HG03520 (cell line): ENCODE measurements around the gene WDR62.
A peak's percentile ranks its signal among the peaks of the same experiment; 100 is the strongest.
"Not testable (repeated sequence)": the region's sequence is repeated elsewhere in the genome, so short reads cannot be mapped to it uniquely, and the experiment has no call there.

Source experiments
- ATAC-seq: cut with Tn5 transposase; IDR thresholded peaks from one replicate; pipeline ENCODE4 v1.9.1; 2021; ENCODE audit warnings: mild to moderate bottlenecking, moderate library complexity; ENCODE audit not compliant: unreplicated experiment

WDR62 gene

DNA sequence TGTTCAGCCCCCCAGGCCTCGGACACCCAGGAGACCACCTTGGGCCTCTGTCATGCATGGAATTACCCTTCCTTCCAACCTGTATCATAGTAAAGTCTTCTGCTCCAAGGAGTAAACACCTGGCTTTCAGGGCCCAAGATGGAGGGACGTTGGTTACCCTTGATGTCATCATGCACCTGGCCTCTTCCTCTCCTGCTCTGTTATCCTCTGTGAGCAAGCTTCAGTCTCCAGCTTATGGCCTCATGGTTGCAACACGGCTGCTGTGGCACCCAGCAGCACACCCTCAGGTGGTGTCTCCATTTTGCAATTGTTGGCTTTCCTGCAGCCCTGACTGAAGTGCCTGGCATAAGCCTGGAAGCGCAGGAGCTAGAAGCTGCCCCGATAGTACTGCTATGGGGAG lies 52.3 kb downstream of the WDR62 start:
- no peak for ATAC-seq

DNA sequence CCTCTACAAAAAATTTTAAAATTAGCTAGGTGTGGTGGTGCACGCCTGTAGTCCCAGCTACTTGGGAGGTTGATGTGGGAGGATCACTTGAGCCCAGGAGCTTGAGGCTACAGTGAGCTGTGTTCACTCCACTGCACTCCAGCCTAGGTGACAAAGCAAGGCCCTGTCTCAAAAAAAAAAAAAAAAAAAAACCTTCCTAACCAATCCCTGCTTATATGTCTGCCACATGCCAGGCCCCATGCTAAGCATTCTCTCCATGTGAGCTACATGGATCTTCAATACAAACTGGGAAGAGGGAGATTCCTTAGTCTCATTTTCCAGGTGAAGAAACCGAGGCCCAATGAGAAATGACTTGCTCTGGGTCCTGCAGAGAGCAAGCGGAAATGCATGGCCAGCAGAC lies 54.0 kb downstream of the WDR62 start:
- no peak for ATAC-seq

GRCh38 chr19:36110487-36111199 lies 55.9 kb downstream of the WDR62 start, which contains the start of gene OVOL3:
Gene OVOL3, plus strand, starts transcription at chr19:36111143. Its CDS starts 60 bp downstream, at chr19:36111203.
- ATAC-seq: no peak

GRCh38 chr19:36111200-36111539 lies 56.5 kb downstream of the WDR62 start:
- no peak for ATAC-seq

DNA sequence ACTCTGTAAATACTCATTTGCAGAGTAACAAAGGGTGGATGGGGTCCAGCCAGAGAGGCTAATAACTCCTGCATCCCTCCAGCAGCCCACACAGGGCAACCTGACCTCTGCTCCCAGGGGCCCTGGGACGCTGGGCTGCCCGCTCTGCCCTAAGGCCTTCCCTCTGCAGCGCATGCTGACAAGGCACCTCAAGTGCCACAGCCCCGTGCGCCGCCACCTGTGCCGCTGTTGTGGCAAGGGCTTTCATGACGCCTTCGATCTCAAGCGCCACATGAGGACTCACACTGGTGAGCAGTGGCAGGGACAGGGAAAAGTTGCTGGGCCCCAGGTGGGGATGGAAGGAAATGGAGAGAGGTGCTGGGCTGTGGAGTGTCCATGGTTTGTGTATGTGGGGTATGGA lies 58.0 kb downstream of the WDR62 start:
- ATAC-seq: no peak

DNA sequence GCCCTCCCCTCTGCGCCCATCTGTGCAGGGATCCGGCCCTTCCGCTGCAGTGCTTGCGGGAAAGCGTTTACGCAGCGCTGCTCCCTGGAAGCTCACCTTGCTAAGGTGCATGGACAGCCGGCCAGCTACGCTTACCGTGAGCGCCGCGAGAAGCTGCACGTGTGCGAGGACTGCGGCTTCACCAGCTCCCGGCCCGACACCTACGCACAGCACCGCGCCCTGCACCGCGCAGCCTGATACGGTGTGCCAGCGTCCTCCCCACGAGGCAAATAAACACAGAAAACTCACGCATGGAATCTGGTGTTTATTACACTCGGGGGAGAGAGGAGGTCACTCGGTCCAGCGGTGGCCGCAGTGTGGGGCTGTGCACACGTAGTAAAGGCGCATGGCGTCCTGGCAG lies 58.7 kb downstream of the WDR62 start:
- ATAC-seq: no peak

DNA sequence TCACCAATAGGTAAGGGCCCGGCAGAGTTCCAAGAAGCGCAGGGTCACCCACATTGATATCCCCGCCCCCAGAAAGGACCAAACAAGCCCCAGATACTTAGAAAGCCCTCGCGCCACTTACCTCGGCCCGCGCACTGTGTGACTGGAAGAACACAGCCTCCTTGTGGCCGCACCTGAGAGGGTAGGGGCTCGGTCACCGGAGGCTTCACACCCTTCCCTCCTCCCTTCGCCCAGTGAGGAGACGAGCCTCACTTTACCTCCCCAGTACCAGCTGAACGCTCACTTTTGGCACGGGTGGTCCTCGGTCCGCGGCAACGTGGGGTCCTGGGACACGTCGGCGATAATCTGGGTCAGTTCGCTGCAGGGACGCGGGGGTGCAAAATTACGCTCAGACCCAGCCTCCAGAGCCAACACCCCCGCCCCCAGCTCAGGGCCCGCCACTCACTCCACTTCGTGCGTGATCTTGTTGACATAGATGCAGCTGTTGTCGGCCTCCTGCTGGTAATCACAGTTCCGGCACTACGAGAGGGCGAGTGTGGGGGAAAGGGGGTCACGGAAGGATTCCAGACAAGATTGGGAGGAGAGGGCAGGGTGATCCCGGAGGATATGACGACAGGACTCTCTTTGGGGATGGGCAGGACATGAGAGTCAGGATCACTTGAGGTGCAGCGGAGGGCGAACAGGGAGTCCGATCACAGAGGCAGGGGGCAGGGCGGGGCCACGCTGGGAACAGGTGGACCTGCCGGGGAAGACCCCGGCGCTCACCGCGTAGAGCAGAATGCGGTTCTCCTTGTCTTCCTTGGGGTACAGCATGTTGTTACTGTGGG lies 59.4 kb downstream of the WDR62 start:
- no peak for ATAC-seq

- ATAC-seq: peak; percentile 76
These were observed 60.2 kb downstream of the WDR62 start, which contains the start of gene POLR2I for GRCh38 chr19:36114721-36115452. Gene POLR2I, minus strand, starts transcription at chr19:36114875. Its CDS starts 19 bp downstream, at chr19:36114856.

DNA sequence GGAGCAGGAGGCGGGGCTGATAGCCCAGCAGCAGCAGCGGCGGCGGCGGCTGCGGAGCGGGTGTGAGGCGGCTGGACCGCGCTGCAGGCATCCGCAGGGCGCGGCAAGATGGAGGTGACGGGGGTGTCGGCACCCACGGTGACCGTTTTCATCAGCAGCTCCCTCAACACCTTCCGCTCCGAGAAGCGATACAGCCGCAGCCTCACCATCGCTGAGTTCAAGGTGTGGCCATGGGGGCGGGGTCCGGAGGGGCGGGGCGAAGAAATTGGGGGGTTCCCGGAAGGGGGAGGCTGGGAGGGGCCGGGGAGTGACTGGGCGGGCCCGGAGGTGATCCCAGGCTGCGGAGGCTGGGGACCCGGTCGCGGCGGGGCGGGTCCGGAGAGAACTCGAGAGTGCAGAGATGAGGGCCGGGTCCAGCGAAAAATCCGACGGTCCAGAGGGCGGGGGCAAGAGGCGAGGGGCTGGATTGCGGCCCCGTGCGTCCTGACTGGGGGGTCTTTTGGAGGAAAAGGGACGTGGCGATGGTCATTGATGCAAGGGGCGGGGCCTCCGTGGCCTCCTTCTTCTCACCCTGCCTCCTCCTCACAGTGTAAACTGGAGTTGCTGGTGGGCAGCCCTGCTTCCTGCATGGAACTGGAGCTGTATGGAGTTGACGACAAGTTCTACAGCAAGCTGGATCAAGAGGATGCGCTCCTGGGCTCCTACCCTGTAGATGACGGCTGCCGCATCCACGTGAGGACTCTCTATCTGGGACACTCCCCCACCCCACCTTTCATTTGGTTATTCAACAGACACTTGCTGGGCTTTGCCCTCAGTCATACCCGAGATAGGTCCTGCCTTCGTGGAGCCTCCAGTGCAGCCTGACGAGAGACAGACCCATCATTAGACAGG lies 61.0 kb downstream of the WDR62 start, which contains the start of gene TBCB:
Gene TBCB, plus strand, starts transcription at position 16 of the 891 bp plus-strand sequence. Its CDS starts 93 bp downstream, at position 109.
- no peak for ATAC-seq

GRCh38 chr19:36116344-36116637 lies 61.6 kb downstream of the WDR62 start:
- no peak for ATAC-seq

GRCh38 chr19:36120092-36120983 lies 65.6 kb downstream of the WDR62 start:
- ATAC-seq: no peak

DNA sequence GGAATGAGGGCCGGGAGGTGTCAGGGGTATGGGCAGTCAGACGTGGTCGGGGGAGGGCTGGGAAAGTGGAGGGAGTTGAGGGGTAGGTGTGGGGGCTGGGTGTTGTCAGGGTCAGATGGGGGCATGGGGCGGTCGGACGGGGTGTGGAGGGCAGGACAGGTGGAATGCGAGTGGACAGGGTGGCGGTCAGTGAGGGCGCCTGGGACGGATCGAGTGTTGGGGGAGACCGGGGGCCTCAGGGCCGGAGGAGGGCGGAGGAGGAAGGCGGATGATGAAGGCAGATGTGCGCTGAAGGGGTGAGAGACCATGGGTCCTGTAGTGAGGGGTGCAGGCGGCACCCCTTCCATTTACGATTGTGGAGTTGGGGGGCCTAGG lies 66.3 kb downstream of the WDR62 start:
- no peak for ATAC-seq

- no peak for ATAC-seq
These were observed 66.9 kb downstream of the WDR62 start for GRCh38 chr19:36121486-36122124.

DNA sequence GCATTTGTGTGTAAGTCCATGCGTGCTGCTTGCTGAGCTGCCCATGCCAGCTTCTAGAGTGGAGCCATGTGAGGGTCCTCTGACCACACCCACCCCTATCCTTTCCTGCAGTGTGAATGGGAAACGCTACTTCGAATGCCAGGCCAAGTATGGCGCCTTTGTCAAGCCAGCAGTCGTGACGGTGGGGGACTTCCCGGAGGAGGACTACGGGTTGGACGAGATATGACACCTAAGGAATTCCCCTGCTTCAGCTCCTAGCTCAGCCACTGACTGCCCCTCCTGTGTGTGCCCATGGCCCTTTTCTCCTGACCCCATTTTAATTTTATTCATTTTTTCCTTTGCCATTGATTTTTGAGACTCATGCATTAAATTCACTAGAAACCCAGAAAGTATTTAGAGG lies 70.9 kb downstream of the WDR62 start:
- ATAC-seq: no peak

GRCh38 chr19:36128392-36128736 lies 73.7 kb downstream of the WDR62 start:
- ATAC-seq: no peak

- ATAC-seq: not testable (repeated sequence)
These were observed 76.5 kb downstream of the WDR62 start for GRCh38 chr19:36131221-36131620.

GRCh38 chr19:36134867-36135266 lies 80.2 kb downstream of the WDR62 start:
- not testable (repeated sequence) for ATAC-seq

- ATAC-seq: no peak
These were observed 82.4 kb downstream of the WDR62 start for GRCh38 chr19:36136964-36137686.

DNA sequence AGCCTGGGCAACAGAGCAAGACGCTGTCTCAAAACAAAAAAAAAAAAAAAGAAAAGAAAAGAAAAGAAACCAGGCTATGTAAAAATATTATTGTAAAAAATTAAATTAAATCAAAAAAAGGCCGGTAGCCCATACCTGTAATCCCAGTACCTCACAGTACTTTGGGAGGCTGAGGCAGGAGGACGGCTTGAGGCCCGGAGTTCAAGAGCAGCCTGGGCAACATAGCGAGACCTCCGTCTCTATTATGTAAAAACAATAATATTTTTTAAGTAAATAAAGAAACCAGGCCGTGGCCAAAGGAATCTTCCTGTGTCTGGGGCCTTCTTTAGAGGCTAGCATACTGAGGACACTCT lies 84.4 kb downstream of the WDR62 start:
- no peak for ATAC-seq
